ENCODE data around the gene LCN2.

LCN2 gene

GRCh38 chr9:128115187-128116103 is 33.8 kb upstream of the LCN2 start:
- no peak for DNase-seq

GRCh38 chr9:128116104-128117083 is 32.9 kb upstream of the LCN2 start:
- DNase-seq, result no peak

DNA sequence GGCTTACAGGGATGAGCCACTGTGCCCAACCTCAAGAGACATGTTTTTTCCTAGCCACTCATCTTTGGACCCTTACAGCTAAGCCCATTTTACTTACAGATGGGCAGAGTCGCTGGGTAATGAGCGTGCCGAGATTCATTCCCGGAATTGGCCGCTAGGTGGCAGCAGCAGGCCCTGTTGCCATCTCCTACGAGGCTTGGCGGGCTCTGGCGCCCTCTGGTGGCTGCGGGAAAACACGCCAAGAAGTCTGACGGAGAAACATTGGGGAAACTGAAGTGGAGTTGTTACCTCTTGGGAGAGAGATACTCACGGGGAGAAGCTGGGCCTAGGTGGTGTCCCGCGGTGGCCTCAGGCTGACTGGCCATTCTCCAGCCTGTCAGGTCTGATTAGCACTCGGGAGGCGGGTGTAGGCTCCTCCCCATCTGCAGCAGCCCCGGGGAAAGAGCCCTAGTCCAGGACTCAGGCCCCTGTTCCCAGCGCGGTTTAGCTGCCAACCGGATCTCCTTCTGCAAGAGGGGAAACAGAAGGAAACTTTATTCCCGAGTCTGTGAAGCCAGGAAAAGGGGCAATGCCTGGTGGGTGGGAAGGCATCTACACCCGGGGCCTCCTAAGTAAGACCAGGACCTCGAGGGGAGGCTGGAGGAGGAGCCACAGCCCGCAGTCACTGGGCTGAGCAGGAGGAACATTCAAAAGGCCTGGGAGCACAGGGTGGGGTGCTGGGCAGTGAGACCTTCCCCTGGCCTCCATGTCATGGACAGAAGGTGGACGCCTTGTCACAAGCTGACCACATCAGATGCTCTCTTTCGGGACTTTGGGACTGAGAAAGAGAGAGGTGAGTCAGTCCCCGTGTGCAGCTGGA is 31.4 kb upstream of the LCN2 start:
- DNase-seq, result peak; percentile 62 to 68

DNA sequence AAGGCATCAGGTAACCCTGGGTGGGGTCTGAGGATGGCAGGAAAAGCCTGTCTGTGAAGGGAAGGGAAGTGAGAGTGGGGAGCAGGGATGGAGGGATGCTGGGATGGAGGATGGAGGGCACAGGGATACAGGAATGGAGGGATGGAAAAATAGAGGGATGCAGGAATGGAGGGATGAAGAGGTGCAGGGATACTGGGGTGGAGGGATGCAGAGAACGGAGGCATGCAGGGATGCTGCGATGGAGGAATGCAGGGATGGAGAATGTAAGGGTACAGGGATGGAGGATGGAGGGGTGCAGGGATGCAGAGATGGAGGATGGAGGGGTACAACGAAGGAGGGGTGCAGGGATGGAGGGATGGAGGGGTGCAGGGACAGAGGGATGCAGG is 30.8 kb upstream of the LCN2 start:
- DNase-seq, result no peak

- DNase-seq, result no peak
These were observed 30.1 kb upstream of the LCN2 start for GRCh38 chr9:128118971-128119665.

DNA sequence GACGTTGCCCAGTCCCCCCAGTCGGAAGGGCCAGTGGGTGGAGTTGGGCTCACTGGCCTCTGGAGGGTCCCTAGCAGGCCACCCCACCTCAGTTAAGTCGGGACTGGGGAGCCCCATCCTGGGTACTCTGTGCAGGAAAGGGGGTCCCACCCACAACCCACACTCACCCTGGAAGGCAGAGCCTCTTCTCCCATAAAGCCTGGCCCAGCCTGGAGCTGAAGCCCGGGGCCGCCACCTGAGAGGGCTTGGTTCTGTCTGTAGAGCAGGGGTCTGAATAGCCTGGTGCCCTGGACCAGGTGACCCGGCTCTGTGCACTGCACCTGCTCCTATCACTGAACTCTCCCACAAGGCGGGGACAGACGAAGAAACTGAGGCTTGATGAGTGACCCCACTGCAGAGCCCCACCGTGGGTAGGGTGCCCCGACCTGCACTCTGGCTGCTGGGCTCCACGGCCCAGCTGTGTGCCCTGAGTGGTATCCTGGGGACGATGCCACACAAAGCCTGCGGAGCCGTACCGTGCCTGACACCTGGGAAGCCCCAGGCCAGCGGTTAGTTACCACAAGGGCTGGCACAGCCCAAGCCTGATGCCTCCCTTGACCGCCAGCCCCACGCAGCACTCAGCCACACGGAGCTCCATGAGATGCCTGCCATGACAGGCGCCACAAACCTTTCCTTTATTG is 29.1 kb upstream of the LCN2 start:
- DNase-seq, result no peak

DNA sequence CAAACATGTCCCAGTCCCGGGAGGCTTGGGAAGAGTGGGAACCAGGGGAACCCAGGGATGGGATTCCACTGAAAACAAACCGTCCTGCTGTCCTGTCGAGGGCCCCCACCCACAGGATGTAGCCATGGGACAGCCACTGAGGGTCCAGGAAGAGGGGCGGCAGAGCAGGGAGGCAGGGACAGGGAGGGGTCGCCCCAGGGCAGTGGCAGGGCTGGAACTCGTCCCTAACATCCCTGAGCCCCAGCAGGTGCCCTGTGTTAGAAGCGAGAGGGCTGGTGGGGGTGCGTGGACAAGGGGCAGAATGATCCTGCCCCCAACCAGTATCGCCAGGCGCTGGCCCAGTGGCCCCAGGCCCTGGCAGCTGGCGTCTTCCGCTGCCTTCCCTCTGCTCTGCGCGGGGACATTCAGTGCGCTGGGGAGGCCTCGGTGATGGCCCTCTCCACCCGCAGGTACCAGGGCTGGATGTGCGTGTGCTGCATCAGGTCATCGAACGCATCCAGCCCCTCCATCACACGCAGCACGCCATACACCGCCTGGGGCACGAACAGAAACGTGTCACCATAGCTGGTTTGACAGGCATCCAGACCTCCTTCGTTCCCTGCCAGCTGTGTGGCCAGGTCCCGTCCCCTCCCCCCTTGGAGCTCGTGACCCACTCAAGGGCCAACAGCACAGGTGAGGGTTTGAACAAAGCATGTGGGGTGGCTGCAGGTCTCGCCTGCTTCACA is 28.4 kb upstream of the LCN2 start:
- DNase-seq, result no peak

- DNase-seq, result no peak
These were observed 27.8 kb upstream of the LCN2 start for GRCh38 chr9:128121466-128121810.

DNA sequence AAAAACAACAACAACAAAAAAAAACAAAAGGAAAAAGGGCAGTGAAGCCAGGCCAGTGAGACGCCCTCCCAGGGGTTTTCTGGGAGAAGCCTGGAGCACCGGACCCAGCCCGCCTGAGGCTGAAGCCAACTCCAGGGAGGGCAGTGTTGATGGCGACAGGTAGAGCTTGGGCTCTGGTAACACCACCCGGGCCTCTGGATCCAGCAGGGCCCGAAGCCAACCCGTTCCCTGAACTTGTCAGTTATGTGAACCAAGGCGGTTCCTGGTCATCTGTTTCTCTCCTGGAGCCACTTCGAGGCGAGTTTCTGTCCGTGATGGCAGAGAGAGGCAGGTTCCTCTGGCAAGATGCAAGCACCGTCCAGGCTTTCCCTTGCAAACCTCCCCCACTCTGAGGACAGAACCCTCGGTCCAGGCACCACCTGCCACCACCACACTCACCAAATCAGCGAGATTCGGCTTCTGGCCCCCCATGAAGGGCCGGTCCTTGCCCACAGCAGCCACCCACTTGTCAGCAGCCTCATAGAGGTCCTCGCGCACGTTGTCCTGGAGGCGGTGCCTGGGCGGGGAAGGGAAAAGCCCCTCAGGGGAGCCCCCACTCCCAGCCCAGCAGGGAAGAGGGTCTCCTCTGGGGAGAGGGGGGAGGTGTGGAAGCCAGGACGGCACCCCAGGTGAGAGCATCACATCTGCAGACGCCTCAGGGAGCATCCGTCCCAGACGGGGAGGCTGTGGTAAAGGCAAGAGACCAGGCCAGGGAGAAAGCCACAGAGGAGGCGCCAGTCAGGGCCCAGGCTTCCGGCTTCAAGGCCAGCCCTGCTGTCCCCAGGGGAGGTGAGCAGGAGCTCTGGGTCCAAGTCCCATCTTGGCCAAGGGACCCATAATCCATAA is 27.1 kb upstream of the LCN2 start:
- no peak for DNase-seq

- DNase-seq, result no peak
These were observed 26.5 kb upstream of the LCN2 start for GRCh38 chr9:128122809-128123175.

- no peak for DNase-seq
These were observed 25.7 kb upstream of the LCN2 start for GRCh38 chr9:128123451-128124080.

DNA sequence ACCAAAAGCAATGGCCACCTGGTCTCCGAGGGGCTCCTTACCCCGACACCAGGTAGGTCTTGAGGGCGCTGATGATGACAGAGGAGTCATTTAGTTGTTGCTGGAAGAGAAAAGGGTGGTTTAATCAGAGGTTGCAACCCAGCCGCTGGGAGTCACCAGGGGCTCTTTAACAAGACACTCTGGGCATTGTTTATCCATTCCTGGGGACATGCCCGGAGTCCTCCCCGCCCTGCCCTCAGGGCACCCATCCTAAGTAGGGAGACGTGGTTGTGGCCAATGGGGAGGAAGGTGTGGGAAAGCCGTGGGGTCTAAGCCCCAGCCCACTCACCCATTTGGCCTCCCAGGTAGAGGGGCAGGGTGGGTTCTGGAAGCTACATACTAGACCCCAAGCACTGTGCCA is 24.8 kb upstream of the LCN2 start:
- no peak for DNase-seq

GRCh38 chr9:128124873-128125579 is 24.2 kb upstream of the LCN2 start:
- DNase-seq, result no peak

DNA sequence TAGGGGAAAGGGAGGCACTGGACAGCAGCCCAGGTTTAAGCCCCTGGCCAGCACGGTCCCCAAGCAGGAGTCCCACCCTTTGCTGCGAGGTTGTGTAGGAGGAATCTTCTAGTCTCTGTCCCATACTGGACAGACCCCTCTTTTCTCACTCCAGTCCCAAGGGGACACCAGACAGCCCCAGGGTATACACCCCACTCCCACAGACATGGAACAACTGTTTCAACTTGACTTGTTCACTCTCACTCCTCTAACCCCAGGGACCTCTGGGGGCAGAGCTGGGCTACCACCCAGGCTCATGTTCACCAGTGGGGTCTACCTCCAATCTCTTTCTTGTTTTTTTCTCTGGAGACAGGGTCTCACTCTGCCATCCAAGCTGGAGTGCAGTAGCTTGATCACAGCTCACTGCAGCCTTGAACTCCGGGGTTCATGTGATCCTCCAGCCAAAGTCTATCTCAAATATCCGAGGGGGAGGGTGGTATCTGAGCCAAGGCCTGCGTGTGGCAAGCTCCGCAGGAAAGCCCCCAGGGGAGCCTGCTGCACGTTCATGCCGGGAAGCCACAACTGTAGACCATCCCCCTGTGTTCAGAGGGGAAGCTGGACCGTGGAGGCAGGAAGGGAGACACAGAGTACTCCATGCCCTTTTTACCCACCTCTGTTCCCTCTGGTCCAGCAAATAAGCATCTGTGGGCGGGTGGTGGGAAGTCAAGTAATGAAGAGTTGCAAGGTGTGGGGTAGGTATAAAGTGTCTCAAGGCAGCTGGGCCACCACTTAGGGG is 23.5 kb upstream of the LCN2 start:
- no peak for DNase-seq

- DNase-seq, result peak; percentile 36 to 45
These were observed 21.7 kb upstream of the LCN2 start, which contains the start of gene PTGES2 for GRCh38 chr9:128127568-128127989. TSS of gene PTGES2 (minus strand) at chr9:128127729. CDS start at chr9:128127717, 12 bp downstream.

GRCh38 chr9:128127990-128128835 is 21.0 kb upstream of the LCN2 start:
- DNase-seq, result peak; percentile 63 to 67

Data from NCI-H187 (cell line).